ENCODE results near the gene EZH2. TPM values are rescaled to one million over a fixed set of nuclear protein-coding genes. Genes with fewer than 3 reads are reported as not detected.

Gene EZH2
- polyA plus RNA-seq, 1 of the 3 experiments (the other 2 are of a cell fraction) = 30.6 TPM

DNA sequence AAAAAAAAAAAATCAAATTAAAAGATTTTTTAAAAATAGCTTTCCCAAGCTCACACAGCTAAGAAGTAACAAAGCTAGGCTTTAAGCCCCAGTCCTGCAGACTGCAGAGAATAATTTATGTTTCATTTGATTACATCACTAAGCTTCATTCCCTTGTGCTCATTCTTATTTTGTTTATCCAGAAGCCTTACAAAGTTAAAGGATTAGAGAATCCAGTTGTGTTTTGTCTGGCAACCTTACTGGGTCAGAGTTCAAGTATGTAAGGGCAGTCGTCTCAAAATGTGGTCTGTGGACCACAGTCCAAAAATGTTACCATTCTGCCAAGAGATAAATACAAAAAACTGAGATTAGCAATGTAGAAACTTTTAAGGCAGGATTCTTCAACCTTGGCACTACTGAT is 32.1 kb upstream of the EZH2 start:
- Histone ChIP-seq H2AFZ (ENCODE audit: low read depth) (no peak overlapping the region), H3K4me2 (no peak overlapping the region), H4K20me1 (ENCODE audit: insufficient read depth) (no peaks in the 10 kb centered on the region), H3K4me3 (ENCODE audit: low read depth in 2 of 2, low read length in 1 of 2) (no peak overlapping the region), H3K27ac (ENCODE audit: low read depth in 2 of 2, low read length in 1 of 2) (no peak overlapping the region), H3K4me1 (ENCODE audit: control insufficient read depth in 1 of 2, insufficient read depth in 2 of 2, low read depth in 1 of 2, low read length in 1 of 2) (peaks cover 7 to 9% of the 10 kb centered on the region in 2 experiments; a peak in 2 of 4 replicates), H3K9me3 (no peaks in the 10 kb centered on the region), H3F3A (replicated peaks; ENCODE audit: insufficient read depth) (peaks cover 5% of the 10 kb centered on the region), H3K79me2 (ENCODE audit: insufficient read depth) (no peaks in the 10 kb centered on the region), H3K36me3 (replicated peaks in 1 of 2; ENCODE audit: control insufficient read depth in 1 of 2, insufficient read depth in 2 of 2, low read length in 1 of 2) (no peaks in the 10 kb centered on the region), H3K27me3 (ENCODE audit: insufficient read depth) (no peaks in the 10 kb centered on the region), H3K9ac (no peak overlapping the region), H3K9me2 (no peaks in the 10 kb centered on the region)
- CTCF ChIA-PET = interaction anchor here (1.2 to 2.7 kb wide), 2 partner anchors 8 to 60 kb away, joined by 3 to 7 read pairs; no protein-coding TSS in a partner anchor
- WGBS (ENCODE audit: low lambda C conversion rate) = 41% methylated on average over 1 of the region's 1 CpG
- TF ChIP-seq NRF1 (IDR thresholded peaks at IDR 0.05; ENCODE audit: low read depth, low read length) (no peak), MXI1 (IDR thresholded peaks at IDR 0.05; ENCODE audit: low read depth, low read length) (no peak), RXRA (IDR thresholded peaks at IDR 0.05; ENCODE audit: borderline replicate concordance, low read depth) (no peak), RAD21 (IDR thresholded peaks at IDR 0.05; ENCODE audit: low read length) (no peak), NFIC (IDR thresholded peaks at IDR 0.05; ENCODE audit: borderline replicate concordance) (no peak), JUND (IDR thresholded peaks at IDR 0.05) (no peak), POLR2AphosphoS5 (IDR thresholded peaks at IDR 0.05; ENCODE audit: low read depth, low read length) (no peak)
- TF ChIP-seq, protein P1, sequence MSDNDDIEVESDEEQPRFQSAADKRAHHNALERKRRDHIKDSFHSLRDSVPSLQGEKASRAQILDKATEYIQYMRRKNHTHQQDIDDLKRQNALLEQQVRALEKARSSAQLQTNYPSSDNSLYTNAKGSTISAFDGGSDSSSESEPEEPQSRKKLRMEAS (IDR thresholded peaks at IDR 0.05; ENCODE audit: low read depth) = no peak
- TF ChIP-seq, protein P2, sequence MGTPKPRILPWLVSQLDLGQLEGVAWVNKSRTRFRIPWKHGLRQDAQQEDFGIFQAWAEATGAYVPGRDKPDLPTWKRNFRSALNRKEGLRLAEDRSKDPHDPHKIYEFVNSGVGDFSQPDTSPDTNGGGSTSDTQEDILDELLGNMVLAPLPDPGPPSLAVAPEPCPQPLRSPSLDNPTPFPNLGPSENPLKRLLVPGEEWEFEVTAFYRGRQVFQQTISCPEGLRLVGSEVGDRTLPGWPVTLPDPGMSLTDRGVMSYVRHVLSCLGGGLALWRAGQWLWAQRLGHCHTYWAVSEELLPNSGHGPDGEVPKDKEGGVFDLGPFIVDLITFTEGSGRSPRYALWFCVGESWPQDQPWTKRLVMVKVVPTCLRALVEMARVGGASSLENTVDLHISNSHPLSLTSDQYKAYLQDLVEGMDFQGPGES (IDR thresholded peaks at IDR 0.05; ENCODE audit: low read depth, low read length) = no peak
- POLR2A ChIA-PET = interaction anchor here (0.6 to 0.7 kb wide), 2 partner anchors 9 to 215 kb away, joined by 3 read pairs; no protein-coding TSS in a partner anchor
- no peak for DNase-seq

DNA sequence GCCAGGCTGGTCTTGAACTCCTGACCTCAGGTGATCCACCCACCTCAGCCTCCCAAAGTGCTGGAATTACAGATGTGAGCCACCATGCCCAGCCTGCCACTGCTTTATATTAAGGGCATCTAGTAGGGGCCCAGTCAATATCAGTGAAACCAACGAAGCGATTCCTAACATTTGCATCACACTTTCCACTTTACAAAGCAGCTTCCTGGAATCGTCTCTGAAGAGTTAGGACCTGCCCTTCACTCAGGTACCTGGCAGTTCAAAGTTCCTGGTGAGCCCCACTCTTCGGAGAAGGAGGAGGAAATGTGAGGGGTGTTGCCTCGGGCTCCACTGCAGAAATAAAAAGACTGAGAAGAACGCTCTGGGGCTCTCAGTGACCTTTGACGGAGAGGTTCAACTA is 31.1 kb upstream of the EZH2 start:
- H3K4me1 ChIP-seq (ENCODE audit: control insufficient read depth in 1 of 2, insufficient read depth in 2 of 2, low read depth in 1 of 2, low read length in 1 of 2) = peaks cover 7 to 9% of the 10 kb centered on the region in 2 experiments; a peak in 2 of 4 replicates
- no peaks in the 10 kb centered on the region for H3K9me3 ChIP-seq
- H3K9ac ChIP-seq = no peak overlapping the region
- no peaks in the 10 kb centered on the region for H3K36me3 ChIP-seq (replicated peaks in 1 of 2; ENCODE audit: control insufficient read depth in 1 of 2, insufficient read depth in 2 of 2, low read length in 1 of 2)
- peaks cover 5% of the 10 kb centered on the region for H3F3A ChIP-seq (replicated peaks; ENCODE audit: insufficient read depth)
- no peaks in the 10 kb centered on the region for H3K9me2 ChIP-seq
- no peaks in the 10 kb centered on the region for H3K27me3 ChIP-seq (ENCODE audit: insufficient read depth)
- CTCF ChIA-PET = interaction anchor here (0.8 to 2.7 kb wide), 4 partner anchors 9 to 59 kb away, joined by 3 to 7 read pairs (median 4); no protein-coding TSS in a partner anchor
- no peaks in the 10 kb centered on the region for H3K79me2 ChIP-seq (ENCODE audit: insufficient read depth)
- 93% methylated on average over 7 of the region's 7 CpGs for WGBS (ENCODE audit: low lambda C conversion rate)
- no peak overlapping the region for H3K4me2 ChIP-seq
- no peak overlapping the region for H3K27ac ChIP-seq (ENCODE audit: low read depth in 2 of 2, low read length in 1 of 2)
- no peaks in the 10 kb centered on the region for H4K20me1 ChIP-seq (ENCODE audit: insufficient read depth)
- H3K4me3 ChIP-seq (ENCODE audit: low read depth in 2 of 2, low read length in 1 of 2) = no peak overlapping the region
- DNase-seq = no peak
- POLR2A ChIA-PET = no interaction called here
- no peak overlapping the region for H2AFZ ChIP-seq (ENCODE audit: low read depth)
- TF ChIP-seq TEAD4 (IDR thresholded peaks at IDR 0.05; ENCODE audit: borderline replicate concordance, insufficient read depth) (no peak), RAD21 (IDR thresholded peaks at IDR 0.05; ENCODE audit: low read length) (no peak), GABPA (IDR thresholded peaks at IDR 0.05; ENCODE audit: low read depth) (no peak), MXI1 (IDR thresholded peaks at IDR 0.05; ENCODE audit: low read depth, low read length) (no peak), ELF1 (IDR thresholded peaks at IDR 0.05) (no peak), EP300 (IDR thresholded peaks at IDR 0.05; ENCODE audit: borderline replicate concordance in 1 of 2, low read depth in 1 of 2, low read length in 1 of 2) (no peak), CHD2 (IDR thresholded peaks at IDR 0.05; ENCODE audit: low read length, partially characterized antibody) (no peak), SIN3A (IDR thresholded peaks at IDR 0.05; ENCODE audit: borderline replicate concordance, low read depth, low read length) (no peak), RFX5 (IDR thresholded peaks at IDR 0.05; ENCODE audit: low read length) (no peak), TAF1 (IDR thresholded peaks at IDR 0.05; ENCODE audit: borderline replicate concordance, low read depth, low read length) (no peak), JUND (IDR thresholded peaks at IDR 0.05) (no peak), YY1 (IDR thresholded peaks at IDR 0.05; ENCODE audit: low read depth) (no peak), POLR2AphosphoS5 (IDR thresholded peaks at IDR 0.05; ENCODE audit: low read depth, low read length) (no peak), NFIC (IDR thresholded peaks at IDR 0.05; ENCODE audit: borderline replicate concordance) (no peak)
- TF ChIP-seq, protein P3, sequence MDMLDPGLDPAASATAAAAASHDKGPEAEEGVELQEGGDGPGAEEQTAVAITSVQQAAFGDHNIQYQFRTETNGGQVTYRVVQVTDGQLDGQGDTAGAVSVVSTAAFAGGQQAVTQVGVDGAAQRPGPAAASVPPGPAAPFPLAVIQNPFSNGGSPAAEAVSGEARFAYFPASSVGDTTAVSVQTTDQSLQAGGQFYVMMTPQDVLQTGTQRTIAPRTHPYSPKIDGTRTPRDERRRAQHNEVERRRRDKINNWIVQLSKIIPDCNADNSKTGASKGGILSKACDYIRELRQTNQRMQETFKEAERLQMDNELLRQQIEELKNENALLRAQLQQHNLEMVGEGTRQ (IDR thresholded peaks at IDR 0.05; ENCODE audit: borderline replicate concordance, low read depth, low read length) = no peak
- TF ChIP-seq, protein P4, sequence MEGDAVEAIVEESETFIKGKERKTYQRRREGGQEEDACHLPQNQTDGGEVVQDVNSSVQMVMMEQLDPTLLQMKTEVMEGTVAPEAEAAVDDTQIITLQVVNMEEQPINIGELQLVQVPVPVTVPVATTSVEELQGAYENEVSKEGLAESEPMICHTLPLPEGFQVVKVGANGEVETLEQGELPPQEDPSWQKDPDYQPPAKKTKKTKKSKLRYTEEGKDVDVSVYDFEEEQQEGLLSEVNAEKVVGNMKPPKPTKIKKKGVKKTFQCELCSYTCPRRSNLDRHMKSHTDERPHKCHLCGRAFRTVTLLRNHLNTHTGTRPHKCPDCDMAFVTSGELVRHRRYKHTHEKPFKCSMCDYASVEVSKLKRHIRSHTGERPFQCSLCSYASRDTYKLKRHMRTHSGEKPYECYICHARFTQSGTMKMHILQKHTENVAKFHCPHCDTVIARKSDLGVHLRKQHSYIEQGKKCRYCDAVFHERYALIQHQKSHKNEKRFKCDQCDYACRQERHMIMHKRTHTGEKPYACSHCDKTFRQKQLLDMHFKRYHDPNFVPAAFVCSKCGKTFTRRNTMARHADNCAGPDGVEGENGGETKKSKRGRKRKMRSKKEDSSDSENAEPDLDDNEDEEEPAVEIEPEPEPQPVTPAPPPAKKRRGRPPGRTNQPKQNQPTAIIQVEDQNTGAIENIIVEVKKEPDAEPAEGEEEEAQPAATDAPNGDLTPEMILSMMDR (IDR thresholded peaks at IDR 0.05) = no peak
- TF ChIP-seq, protein P1 (IDR thresholded peaks at IDR 0.05; ENCODE audit: low read depth) = no peak

Data from SK-N-SH (cell line).